IMR-90 (cell line): ENCODE results near the gene SARNP. TPM values are rescaled to one million over a fixed set of nuclear protein-coding genes. Genes with fewer than 3 reads are reported as not detected.
A peak's percentile ranks its signal among the peaks of the same experiment; 100 is the strongest.

Experiments
- ATAC-seq: fragments of 200-7000 bp; cut with Tn5 transposase; 2 replicates; pipeline ENCODE4 v1.9.1; 2020; ENCODE audit warnings: low read depth, mild to moderate bottlenecking, moderate library complexity
- BruUV-seq: library from RNA; stranded (reverse); fragments of 400-500 nt; replicated peaks from 2 replicates; lab custom pipeline; 2021; lab: Mats Ljungman, UMichigan
- CTCF ChIA-PET: fragments of 300-600 bp; formaldehyde crosslinking; extraction: SDS; loops from one replicate; lab custom pipeline; 2021; ENCODE audit warnings: antibody characterized with exemption; lab: Yijun Ruan, JAX
- POLR2A ChIA-PET: fragments of 300-600 bp; sonication (Branson Sonifier 250); formaldehyde crosslinking; loops from one replicate; lab custom pipeline; 2022; ENCODE audit warnings: antibody characterized with exemption; ENCODE audit not compliant: unreplicated experiment; lab: Charles Lee
- DNase-seq: peaks from one replicate; pipeline ENCODE4 v3.0.0; 2013
- H2AFZ ChIP-seq: replicated peaks from 2 replicates; pipeline ENCODE3; 2013; ENCODE audit warnings: low read length, mild to moderate bottlenecking; ENCODE audit not compliant: poor library complexity
- H2AK5ac ChIP-seq: 2 replicates; pipeline ENCODE4 v1.6.1; 2013; ENCODE audit warnings: low read depth, low read length, inconsistent platforms
- H2AK9ac ChIP-seq: replicated peaks from 2 replicates; pipeline ENCODE3; 2013; ENCODE audit warnings: mild to moderate bottlenecking, low read depth, low read length, moderate library complexity; ENCODE audit not compliant: poor library complexity
- H2BK120ac ChIP-seq: 2 replicates; pipeline ENCODE4 v1.6.1; 2013; ENCODE audit warnings: low read depth, low read length, inconsistent platforms
- H2BK15ac ChIP-seq: 3 replicates; pipeline ENCODE4 v1.6.1; 2013; ENCODE audit warnings: low read depth, low read length, inconsistent platforms
- H2BK20ac ChIP-seq: 2 replicates; pipeline ENCODE4 v1.6.1; 2013; ENCODE audit warnings: low read depth, mild to moderate bottlenecking, inconsistent platforms, low read length, moderate library complexity
- H2BK5ac ChIP-seq: 2 replicates; pipeline ENCODE4 v1.6.1; 2013; ENCODE audit warnings: mild to moderate bottlenecking, low read depth, low read length, inconsistent platforms; ENCODE audit not compliant: poor library complexity, severe bottlenecking
- H3K14ac ChIP-seq: replicated peaks from 2 replicates; pipeline ENCODE4 v1.6.1; 2013; ENCODE audit warnings: low read depth, low read length, inconsistent platforms
- H3K18ac ChIP-seq: 2 replicates; pipeline ENCODE4 v1.6.1; 2013; ENCODE audit warnings: low read depth, low read length, control low read depth
- H3K23ac ChIP-seq: 2 replicates; pipeline ENCODE4 v1.6.1; 2013; ENCODE audit warnings: low read depth, low read length, inconsistent platforms
- H3K27ac ChIP-seq: 2 replicates; pipeline ENCODE4 v1.5.1; 2013; ENCODE audit warnings: mild to moderate bottlenecking, control low read depth, low read length; ENCODE audit not compliant: insufficient read depth
- H3K27me3 ChIP-seq: 2 replicates; pipeline ENCODE4 v1.6.1; 2013; ENCODE audit warnings: low read length; ENCODE audit not compliant: control insufficient read depth, insufficient read depth
- H3K36me3 ChIP-seq: 2 replicates; pipeline ENCODE4 v1.6.1; 2013; ENCODE audit warnings: low read length, mixed read lengths; ENCODE audit not compliant: control insufficient read depth, insufficient read depth
- H3K4ac ChIP-seq: 2 replicates; pipeline ENCODE4 v1.6.1; 2013; ENCODE audit warnings: low read depth, low read length, inconsistent platforms
- H3K4me1 ChIP-seq: 2 replicates; pipeline ENCODE4 v1.6.1; 2013; ENCODE audit warnings: low read length, mixed read lengths; ENCODE audit not compliant: control insufficient read depth, insufficient read depth
- H3K4me2 ChIP-seq: 2 replicates; pipeline ENCODE4 v1.6.1; 2013; ENCODE audit warnings: low read depth, mild to moderate bottlenecking, control low read depth, low read length, moderate library complexity
- H3K4me3 ChIP-seq: 2 replicates; pipeline ENCODE4 v1.5.1; 2013; ENCODE audit warnings: low read depth, mild to moderate bottlenecking, control low read depth, low read length, moderate library complexity; ENCODE audit not compliant: insufficient read depth
- H3K56ac ChIP-seq: 2 replicates; pipeline ENCODE4 v1.6.1; 2013; ENCODE audit warnings: low read length, inconsistent platforms; ENCODE audit not compliant: insufficient read depth; ENCODE audit errors: extremely low read depth
- H3K79me1 ChIP-seq, 2 experiments: 2 replicates each; pipeline ENCODE4 v1.6.1; 2013; ENCODE audit warnings: low read length in 2 of 2, inconsistent platforms in 1 of 2, low read depth in 1 of 2
- H3K9ac ChIP-seq: 2 replicates; pipeline ENCODE4 v1.6.1; 2013; ENCODE audit warnings: low read depth, low read length, control low read depth
- H3K9me1 ChIP-seq: 2 replicates; pipeline ENCODE4 v1.6.1; 2013; ENCODE audit warnings: low read length, inconsistent platforms; ENCODE audit not compliant: insufficient read depth
- H3K9me3 ChIP-seq: 2 replicates; pipeline ENCODE4 v1.6.1; 2013; ENCODE audit warnings: low read length; ENCODE audit not compliant: control insufficient read depth, insufficient read depth
- H4K20me1 ChIP-seq: 2 replicates; pipeline ENCODE4 v1.6.1; 2013; ENCODE audit warnings: low read length, inconsistent platforms; ENCODE audit not compliant: insufficient read depth
- H4K5ac ChIP-seq: 2 replicates; pipeline ENCODE4 v1.6.1; 2013; ENCODE audit warnings: mild to moderate bottlenecking, low read depth, low read length, control low read depth
- H4K8ac ChIP-seq, 2 experiments: 2 replicates each; pipeline ENCODE4 v1.6.1; 2013; ENCODE audit warnings: low read depth in 2 of 2, low read length in 2 of 2, control low read depth in 1 of 2, inconsistent platforms in 1 of 2
- H4K91ac ChIP-seq: 2 replicates; pipeline ENCODE4 v1.6.1; 2013; ENCODE audit warnings: low read depth, low read length, inconsistent platforms; ENCODE audit not compliant: insufficient read depth
- CEBPB ChIP-seq: IDR thresholded peaks from 2 replicates; pipeline ENCODE4 v1.6.1; 2012; ENCODE audit warnings: low read depth, low read length, improper control_type of control experiment
- CHD1 ChIP-seq: IDR thresholded peaks from 2 replicates; pipeline ENCODE4 v1.6.1; 2012; ENCODE audit warnings: low read depth, low read length, improper control_type of control experiment
- MAFK ChIP-seq: IDR thresholded peaks from 2 replicates; pipeline ENCODE4 v1.6.1; 2012; ENCODE audit warnings: low read depth, low read length, improper control_type of control experiment
- RAD21 ChIP-seq: IDR thresholded peaks from 2 replicates; pipeline ENCODE4 v1.6.1; 2012; ENCODE audit warnings: low read length, improper control_type of control experiment
- RCOR1 ChIP-seq: IDR thresholded peaks from 2 replicates; pipeline ENCODE4 v1.6.1; 2012; ENCODE audit warnings: mild to moderate bottlenecking, low read length, improper control_type of control experiment; ENCODE audit not compliant: insufficient replicate concordance
- WGBS, 2 experiments: methylation state at CpG; one replicate each; pipeline versions ENCODE4 v1.1.5 to v1.1.7; 2013; ENCODE audit warnings: missing lambda C conversion rate in 2 of 2; ENCODE audit not compliant: insufficient read length in 1 of 2; ENCODE audit errors: extremely low coverage in 2 of 2; 5-methylcytosine and 5-hydroxymethylcytosine counted together
- dilution Hi-C: fragments of 300-500 bp; cut with HindIII; formaldehyde crosslinking; loops from one replicate; pipeline ENCODE4 v1.14.3; 2018; ENCODE audit warnings: low sequenced_read_pairs; ENCODE audit not compliant: unreplicated experiment
- in situ Hi-C: fragments of 300-500 bp; cut with MboI; formaldehyde crosslinking; loops from 3 replicates; pipeline ENCODE4 v1.14.3; 2019; ENCODE audit warnings: low sequenced_read_pairs, inconsistent platforms, mixed read lengths
- intact Hi-C: fragments of 100-400 bp; cut with micrococcal nuclease; formaldehyde crosslinking; loops from 2 replicates; pipeline ENCODE4 v1.10.0; 2022
- polyA plus RNA-seq, 3 experiments: library from polyadenylated mRNA; depleted of rRNA; stranded (reverse); fragments of >200 nt; gene quantifications; 2 replicates each; pipeline ENCODE4 v1.2.3, GENCODE V29; 2012; ENCODE audit warnings: low replicate concordance in 1 of 3
- total RNA-seq: library from RNA; depleted of rRNA; stranded (reverse); fragments of >200 nt; gene quantifications from 2 replicates; pipeline ENCODE4 v1.2.3, GENCODE V29; 2012

SARNP gene
- total and polyA plus RNA-seq, 2 of the 4 experiments (the other 2 are of a cell fraction), result 46.8 to 103 TPM

DNA sequence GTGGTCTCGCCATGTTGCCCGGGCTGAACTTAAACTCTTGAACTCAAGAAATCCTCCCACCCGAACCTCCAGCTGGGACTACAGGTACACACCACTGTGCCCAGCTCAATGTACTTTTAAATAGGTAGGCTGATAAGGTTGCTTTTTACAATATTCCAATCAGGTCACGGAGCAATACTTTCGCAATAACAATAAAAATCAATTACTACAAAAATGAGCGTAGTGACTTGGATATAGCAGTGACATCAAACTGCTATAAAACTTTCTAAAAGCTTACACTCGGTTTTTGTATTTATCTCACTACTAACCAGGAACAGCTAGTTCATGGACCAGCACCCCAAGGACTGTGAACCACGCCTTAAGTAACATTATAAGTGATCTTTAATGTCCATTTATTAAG lies 10.5 kb downstream of the SARNP start:
- Histone ChIP-seq H2BK120ac (no peak overlapping the region), H3K9ac (no peak overlapping the region), H4K20me1 (peaks cover 52% of the 10 kb centered on the region), H3K27me3 (no peaks in the 10 kb centered on the region), H3K79me1 (peaks cover 23 to 54% of the 10 kb centered on the region in 2 experiments), H4K8ac (no peak overlapping the region), H3K4me3 (no peak overlapping the region), H4K5ac (no peak overlapping the region), H3K4me2 (no peak overlapping the region), H2AFZ (no peak overlapping the region), H3K18ac (no peak overlapping the region), H2BK15ac (no peak overlapping the region), H3K9me1 (0 out of 2 replicates have a peak, but pooled peaks cover 3% of the 10 kb centered on the region), H3K56ac (no peak overlapping the region), H3K4me1 (no peaks in the 10 kb centered on the region; the same call in 1 of the 2 replicates), H2AK9ac (no peak overlapping the region), H3K23ac (no peak overlapping the region), H3K4ac (no peak overlapping the region), H2AK5ac (no peak overlapping the region), H4K91ac (no peak overlapping the region), H3K9me3 (no peaks in the 10 kb centered on the region), H3K14ac (no peak overlapping the region), H3K36me3 (peaks cover 22% of the 10 kb centered on the region), H3K27ac (no peak overlapping the region), H2BK20ac (no peak overlapping the region), H2BK5ac (no peak overlapping the region)
- no CpG with 5 or more reads among the region's 8 CpGs for WGBS, 2 experiments
- TF ChIP-seq RCOR1, result no peak
- TF ChIP-seq CEBPB, result peak; percentile 64
- TF ChIP-seq CHD1, result no peak
- no peak for TF ChIP-seq MAFK
- no peak for TF ChIP-seq RAD21
- no peak for DNase-seq
- in situ Hi-C loops (no loop called here), intact Hi-C loops (no loop called here), dilution Hi-C loops (no loop called here)
- no peak for ATAC-seq
- no TSS peak for BruUV-seq
- ChIA-PET POLR2A (no interaction called here), CTCF (no interaction called here)
